H9 (cell line): ENCODE data around the gene CSNK1E. TPM values are rescaled to one million over a fixed set of nuclear protein-coding genes. Genes with fewer than 3 reads are reported as not detected.
A peak's percentile ranks its signal among the peaks of the same experiment; 100 is the strongest.

Experiments
- DNase-seq: peaks from one replicate; pipeline ENCODE4 v3.0.0-alpha.2; 2017
- H2AFZ ChIP-seq: one replicate; pipeline ENCODE4 v1.6.1; 2013; ENCODE audit warnings: mild to moderate bottlenecking, low read length, control low read depth, moderate library complexity
- H2AK5ac ChIP-seq: 2 replicates; pipeline ENCODE4 v1.6.1; 2013; ENCODE audit warnings: low read length, control low read depth, mixed read lengths; ENCODE audit not compliant: insufficient read length
- H2BK120ac ChIP-seq: one replicate; pipeline ENCODE4 v1.6.1; 2013; ENCODE audit warnings: low read depth, mild to moderate bottlenecking, low read length, control low read depth, inconsistent platforms; ENCODE audit not compliant: poor library complexity, severe bottlenecking
- H2BK12ac ChIP-seq: 2 replicates; pipeline ENCODE4 v1.6.1; 2013; ENCODE audit warnings: low read length, control low read depth, mixed read lengths, low read depth; ENCODE audit not compliant: insufficient read length
- H2BK15ac ChIP-seq: 2 replicates; pipeline ENCODE4 v1.6.1; 2013; ENCODE audit warnings: low read depth, low read length, control low read depth
- H2BK20ac ChIP-seq: one replicate; pipeline ENCODE4 v1.6.1; 2013; ENCODE audit warnings: low read depth, mild to moderate bottlenecking, low read length, control low read depth, inconsistent platforms; ENCODE audit not compliant: poor library complexity, severe bottlenecking
- H2BK5ac ChIP-seq: 2 replicates; pipeline ENCODE4 v1.6.1; 2013; ENCODE audit warnings: low read length, control low read depth, mixed read lengths; ENCODE audit not compliant: insufficient read length
- H3K14ac ChIP-seq: 2 replicates; pipeline ENCODE4 v1.6.1; 2013; ENCODE audit warnings: low read length, control low read depth; ENCODE audit not compliant: insufficient read depth
- H3K18ac ChIP-seq: 2 replicates; pipeline ENCODE4 v1.6.1; 2013; ENCODE audit warnings: low read depth, mild to moderate bottlenecking, mixed read lengths, low read length, control low read depth; ENCODE audit not compliant: insufficient read length
- H3K23ac ChIP-seq: 2 replicates; pipeline ENCODE4 v1.6.1; 2013; ENCODE audit warnings: low read length, control low read depth, mixed read lengths, low read depth; ENCODE audit not compliant: insufficient read length
- H3K23me2 ChIP-seq: 2 replicates; pipeline ENCODE4 v1.6.1; 2013; ENCODE audit warnings: low read depth, mild to moderate bottlenecking, mixed read lengths, low read length, control low read depth; ENCODE audit not compliant: insufficient read length, poor library complexity, severe bottlenecking
- H3K27ac ChIP-seq: 2 replicates; pipeline ENCODE4 v1.5.1; 2013; ENCODE audit warnings: low read length, control low read depth, mixed read lengths, low read depth; ENCODE audit not compliant: insufficient read length
- H3K27me3 ChIP-seq: 2 replicates; pipeline ENCODE4 v1.6.1; 2013; ENCODE audit warnings: low read length, control low read depth, inconsistent platforms; ENCODE audit not compliant: insufficient read depth
- H3K4ac ChIP-seq: 2 replicates; pipeline ENCODE4 v1.6.1; 2013; ENCODE audit warnings: low read depth, mild to moderate bottlenecking, control low read depth, inconsistent platforms, low read length, moderate library complexity
- H3K4me1 ChIP-seq: 2 replicates; pipeline ENCODE4 v1.6.1; 2013; ENCODE audit warnings: low read length, control low read depth, inconsistent platforms; ENCODE audit not compliant: insufficient read depth
- H3K4me2 ChIP-seq: 2 replicates; pipeline ENCODE4 v1.6.1; 2013; ENCODE audit warnings: low read length, control low read depth, mixed read lengths; ENCODE audit not compliant: insufficient read length, insufficient read depth
- H3K56ac ChIP-seq: 2 replicates; pipeline ENCODE4 v1.6.1; 2013; ENCODE audit warnings: low read depth, mild to moderate bottlenecking, mixed read lengths, low read length, control low read depth; ENCODE audit not compliant: insufficient read length
- H3K79me1 ChIP-seq: 2 replicates; pipeline ENCODE4 v1.6.1; 2013; ENCODE audit warnings: low read depth, mild to moderate bottlenecking, moderate library complexity, low read length, control low read depth, inconsistent platforms; ENCODE audit not compliant: insufficient read depth, poor library complexity, severe bottlenecking
- H3K79me2 ChIP-seq: 2 replicates; pipeline ENCODE4 v1.6.1; 2013; ENCODE audit warnings: low read length, control low read depth, inconsistent platforms; ENCODE audit not compliant: insufficient read depth
- H3K9ac ChIP-seq: 2 replicates; pipeline ENCODE4 v1.6.1; 2013; ENCODE audit warnings: low read length, control low read depth, mixed read lengths; ENCODE audit not compliant: insufficient read length; ENCODE audit errors: extremely low read depth
- H3K9me3 ChIP-seq: one replicate; pipeline ENCODE4 v1.6.1; 2013; ENCODE audit warnings: low read depth, low read length, inconsistent platforms; ENCODE audit not compliant: control insufficient read depth
- H3T11ph ChIP-seq: one replicate; pipeline ENCODE4 v1.6.1; 2013; ENCODE audit warnings: mild to moderate bottlenecking, low read length, control low read depth, inconsistent platforms
- H4K20me1 ChIP-seq: one replicate; pipeline ENCODE4 v1.6.1; 2013; ENCODE audit not compliant: control insufficient read depth, insufficient read length, insufficient read depth
- H4K5ac ChIP-seq: 2 replicates; pipeline ENCODE4 v1.6.1; 2013; ENCODE audit warnings: low read depth, mild to moderate bottlenecking, mixed read lengths, low read length, control low read depth; ENCODE audit not compliant: insufficient read length
- H4K8ac ChIP-seq: replicated peaks from 2 replicates; pipeline ENCODE4 v1.6.1; 2013; ENCODE audit warnings: low read length, control low read depth, mixed read lengths, low read depth; ENCODE audit not compliant: insufficient read length
- H4K91ac ChIP-seq: 2 replicates; pipeline ENCODE4 v1.6.1; 2013; ENCODE audit warnings: low read depth, mild to moderate bottlenecking, moderate library complexity, mixed read lengths, low read length, control low read depth; ENCODE audit not compliant: insufficient read length
- H3K27ac Mint-ChIP-seq, 3 experiments: 2 replicates in 2 of 3; 3 replicates in 1 of 3; pipeline ENCODE4 v1.8.0; 2020 to 2021; ENCODE audit warnings: mixed read lengths in 3 of 3, mild to moderate bottlenecking in 1 of 3, moderate library complexity in 1 of 3
- H3K27me3 Mint-ChIP-seq: 2 replicates; pipeline ENCODE4 v1.8.0; 2021; ENCODE audit warnings: low read depth, mild to moderate bottlenecking, moderate library complexity, mixed read lengths
- H3K36me3 Mint-ChIP-seq, 3 experiments: 2 replicates in 2 of 3; 3 replicates in 1 of 3; pipeline ENCODE4 v1.8.0; 2020 to 2021; ENCODE audit warnings: low read depth in 3 of 3, mixed read lengths in 3 of 3; ENCODE audit not compliant: insufficient read depth in 1 of 3
- H3K4me1 Mint-ChIP-seq, 2 experiments: 2 replicates each; pipeline ENCODE4 v1.8.0; 2020; ENCODE audit warnings: mixed read lengths in 2 of 2
- H3K4me3 Mint-ChIP-seq, 2 experiments: 2 replicates in 1 of 2; 3 replicates in 1 of 2; pipeline ENCODE4 v1.8.0; 2020 to 2021; ENCODE audit warnings: mild to moderate bottlenecking in 2 of 2, mixed read lengths in 2 of 2, moderate library complexity in 1 of 2
- H3K9me3 Mint-ChIP-seq, 2 experiments: 2 replicates in 1 of 2; 3 replicates in 1 of 2; pipeline ENCODE4 v1.8.0; 2020; ENCODE audit warnings: mild to moderate bottlenecking in 2 of 2, mixed read lengths in 2 of 2, moderate library complexity in 1 of 2
- CTCF ChIP-seq: fragments of 200-600 bp; sonication (generic); conservative IDR thresholded peaks from 3 replicates; pipeline ENCODE4 v1.8.0; 2021; ENCODE audit warnings: antibody characterized with exemption, mild to moderate bottlenecking
- WGBS: extraction: QIAGEN DNeasy Blood & Tissue Kit; methylation state at CpG from one replicate; pipeline ENCODE4 v1.1.7; 2013; ENCODE audit warnings: missing lambda C conversion rate, low lambda C conversion rate, mixed read lengths; ENCODE audit not compliant: insufficient read length; ENCODE audit errors: extremely low coverage; 5-methylcytosine and 5-hydroxymethylcytosine counted together
- total RNA-seq: library from RNA; stranded (reverse); gene quantifications from 2 replicates; pipeline ENCODE4 v1.2.1, GENCODE V29; 2021

Gene CSNK1E
- total RNA-seq, 1 experiment from 2014 or later, result 236 TPM

DNA sequence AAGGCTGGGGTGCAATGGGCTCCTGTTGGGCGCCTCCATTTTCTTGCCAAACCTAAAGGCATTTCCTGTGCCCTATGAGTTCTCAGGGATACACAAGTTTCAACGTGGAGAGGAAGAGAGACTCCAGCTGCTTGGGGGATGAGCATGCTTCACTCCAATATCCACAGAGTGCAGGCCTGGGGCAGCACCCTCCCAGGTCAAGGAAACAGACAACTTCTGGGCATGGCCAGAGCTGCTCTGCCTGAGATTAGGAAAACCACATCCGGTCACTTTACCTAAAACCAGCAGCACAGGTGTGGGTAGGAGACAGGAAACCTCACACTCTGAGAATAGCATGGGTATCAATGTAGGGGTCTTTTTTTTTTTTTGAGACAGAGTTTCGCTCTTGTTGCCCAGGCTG is 73.1 kb downstream of the CSNK1E start:
- Histone ChIP-seq H4K8ac (no peak overlapping the region), H3K4me1 (no peaks in the 10 kb centered on the region), H3K56ac (no peak overlapping the region), H3K27me3 (no peaks in the 10 kb centered on the region), H2BK15ac (no peak overlapping the region), H2BK12ac (no peak overlapping the region), H2BK5ac (no peak overlapping the region), H2BK120ac (no peak overlapping the region), H4K20me1 (no peaks in the 10 kb centered on the region), H3K9me3 (no peaks in the 10 kb centered on the region), H3K23ac (no peak overlapping the region), H3K4me2 (no peak overlapping the region), H3K9ac (no peak overlapping the region), H3T11ph (no peak overlapping the region), H3K14ac (no peak overlapping the region), H3K79me1 (no peaks in the 10 kb centered on the region), H3K4ac (no peak overlapping the region), H3K23me2 (no peaks in the 10 kb centered on the region), H4K5ac (no peak overlapping the region), H2BK20ac (no peak overlapping the region), H3K79me2 (no peaks in the 10 kb centered on the region), H3K18ac (no peak overlapping the region), H2AK5ac (no peak overlapping the region), H3K27ac (no peak overlapping the region), H4K91ac (no peak overlapping the region), H2AFZ (no peak overlapping the region)
- DNase-seq, result no peak
- Mint-ChIP-seq H3K27me3 (no peaks in the 10 kb centered on the region), H3K9me3 (no peaks in the 10 kb centered on the region; a peak in 1 of 5 replicates), H3K36me3 (peaks cover 17 to 40% (median 34%) of the 10 kb centered on the region in 3 experiments; a peak in 6 of 7 replicates), H3K4me1 (peaks cover 21 to 42% of the 10 kb centered on the region in 2 experiments), H3K27ac (peak overlapping the region; percentile 88 to 93 (median 89); a peak in 6 of 7 replicates), H3K4me3 (no peak overlapping the region; a peak in 1 of 5 replicates)
- no peak for TF ChIP-seq CTCF
- WGBS, result no CpG with 5 or more reads among the region's 4 CpGs
